ENCODE measurements around the gene NOX5. TPM values are rescaled to one million over a fixed set of nuclear protein-coding genes. Genes with fewer than 3 reads are reported as not detected.
A peak's percentile ranks its signal among the peaks of the same experiment; 100 is the strongest.

NOX5 gene
- total RNA-seq, 4 donors from 2014 or later = 0.19 to 1.5 (median 0.46) TPM

- H3K4me1 ChIP-seq = peaks cover 6 to 9% (median 7%) of the 10 kb centered on the region in 3 donors
- H3K27me3 ChIP-seq = peaks cover 0 to 20% (median 0%) of the 10 kb centered on the region in 4 donors
- 74 to 76% methylated on average over 8 to 9 of the region's 9 CpGs for WGBS, 2 donors
- intact Hi-C loops (cut with DNase I) = loop anchor here (5.0 to 10.0 kb wide), 2 partner anchors 205 to 333 kb away; no protein-coding TSS in a partner anchor
- H3K36me3 ChIP-seq = no peaks in the 10 kb centered on the region
- TF ChIP-seq CTCF (IDR thresholded peaks at IDR 0.05) (no peak), POLR2A (IDR thresholded peaks at IDR 0.05) (no peak)
- no peak overlapping the region for H3K4me3 ChIP-seq
- no peaks in the 10 kb centered on the region for H3K9me3 ChIP-seq
- DNase-seq = no peak
- H3K27ac ChIP-seq = no peak overlapping the region
These were observed 45.1 kb downstream of the NOX5 start for GRCh38 chr15:69059557-69059943.

- peaks cover 6 to 9% (median 7%) of the 10 kb centered on the region in 3 donors for H3K4me1 ChIP-seq
- H3K4me3 ChIP-seq = no peak overlapping the region
- no peaks in the 10 kb centered on the region for H3K9me3 ChIP-seq
- no peak for DNase-seq
- no peak overlapping the region for H3K27ac ChIP-seq
- no peaks in the 10 kb centered on the region for H3K36me3 ChIP-seq
- 68 to 86% methylated on average over 6 of the region's 6 CpGs for WGBS, 2 donors
- intact Hi-C loops (cut with DNase I) = no loop called here
- TF ChIP-seq CTCF (IDR thresholded peaks at IDR 0.05) (no peak), POLR2A (IDR thresholded peaks at IDR 0.05) (no peak)
- H3K27me3 ChIP-seq = peaks cover 0 to 20% (median 0%) of the 10 kb centered on the region in 4 donors
These were observed 45.6 kb downstream of the NOX5 start for GRCh38 chr15:69060041-69060481.

- Histone ChIP-seq H3K27ac (no peak overlapping the region), H3K9me3 (no peaks in the 10 kb centered on the region), H3K36me3 (no peaks in the 10 kb centered on the region), H3K4me1 (peaks cover 6 to 9% (median 7%) of the 10 kb centered on the region in 3 donors), H3K27me3 (peaks cover 0 to 15% (median 0%) of the 10 kb centered on the region in 4 donors), H3K4me3 (no peak overlapping the region)
- WGBS, 2 donors = 61 to 67% methylated on average over 4 of the region's 4 CpGs
- no peak for TF ChIP-seq POLR2A (IDR thresholded peaks at IDR 0.05)
- no peak for TF ChIP-seq CTCF (IDR thresholded peaks at IDR 0.05)
- no peak for DNase-seq
- intact Hi-C loops (cut with DNase I) = no loop called here
These were observed 46.2 kb downstream of the NOX5 start for GRCh38 chr15:69060744-69061143.

GRCh38 chr15:69061414-69061842 lies 46.9 kb downstream of the NOX5 start:
- TF ChIP-seq CTCF (IDR thresholded peaks at IDR 0.05) (peak in 1 of 6 experiments; percentile 22), POLR2A (IDR thresholded peaks at IDR 0.05) (no peak)
- intact Hi-C loops (cut with DNase I) = no loop called here
- no peak for DNase-seq

GRCh38 chr15:69064649-69065048 lies 50.2 kb downstream of the NOX5 start:
- peaks cover 0 to 8% (median 0%) of the 10 kb centered on the region in 3 donors for H3K9me3 ChIP-seq
- no peaks in the 10 kb centered on the region for H3K27me3 ChIP-seq
- H3K4me1 ChIP-seq = no peaks in the 10 kb centered on the region
- no peak overlapping the region for H3K4me3 ChIP-seq
- 79 to 80% methylated on average over 2 to 3 of the region's 3 CpGs for WGBS, 2 donors
- no peak overlapping the region for H3K27ac ChIP-seq
- intact Hi-C loops (cut with DNase I) = no loop called here
- DNase-seq = no peak
- no peaks in the 10 kb centered on the region for H3K36me3 ChIP-seq
- TF ChIP-seq POLR2A (IDR thresholded peaks at IDR 0.05) (no peak), CTCF (IDR thresholded peaks at IDR 0.05) (no peak)

More at GRCh38 chr15:69061414-69061842, 46.9 kb downstream of the NOX5 start:
- H3K27ac ChIP-seq = no peak overlapping the region
- no peaks in the 10 kb centered on the region for H3K9me3 ChIP-seq
- no peaks in the 10 kb centered on the region for H3K36me3 ChIP-seq
- peaks cover 0 to 10% (median 0%) of the 10 kb centered on the region in 4 donors for H3K27me3 ChIP-seq
- H3K4me1 ChIP-seq = peaks cover 6 to 9% (median 7%) of the 10 kb centered on the region in 3 donors
- no peak overlapping the region for H3K4me3 ChIP-seq

Data from esophagus squamous epithelium (tissue), 5 donors.